ENCODE measurements around the gene RSKR.

GRCh38 chr17:28582513-28582912 is 31.5 kb downstream of the RSKR start:
- TF ChIP-seq, protein P1, sequence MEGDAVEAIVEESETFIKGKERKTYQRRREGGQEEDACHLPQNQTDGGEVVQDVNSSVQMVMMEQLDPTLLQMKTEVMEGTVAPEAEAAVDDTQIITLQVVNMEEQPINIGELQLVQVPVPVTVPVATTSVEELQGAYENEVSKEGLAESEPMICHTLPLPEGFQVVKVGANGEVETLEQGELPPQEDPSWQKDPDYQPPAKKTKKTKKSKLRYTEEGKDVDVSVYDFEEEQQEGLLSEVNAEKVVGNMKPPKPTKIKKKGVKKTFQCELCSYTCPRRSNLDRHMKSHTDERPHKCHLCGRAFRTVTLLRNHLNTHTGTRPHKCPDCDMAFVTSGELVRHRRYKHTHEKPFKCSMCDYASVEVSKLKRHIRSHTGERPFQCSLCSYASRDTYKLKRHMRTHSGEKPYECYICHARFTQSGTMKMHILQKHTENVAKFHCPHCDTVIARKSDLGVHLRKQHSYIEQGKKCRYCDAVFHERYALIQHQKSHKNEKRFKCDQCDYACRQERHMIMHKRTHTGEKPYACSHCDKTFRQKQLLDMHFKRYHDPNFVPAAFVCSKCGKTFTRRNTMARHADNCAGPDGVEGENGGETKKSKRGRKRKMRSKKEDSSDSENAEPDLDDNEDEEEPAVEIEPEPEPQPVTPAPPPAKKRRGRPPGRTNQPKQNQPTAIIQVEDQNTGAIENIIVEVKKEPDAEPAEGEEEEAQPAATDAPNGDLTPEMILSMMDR (IDR thresholded peaks at IDR 0.05): no peak
- no peak for TF ChIP-seq POLR2AphosphoS5 (IDR thresholded peaks at IDR 0.05)

Measured in esophagus muscularis mucosa (tissue), 3 donors.